Prostate gland (tissue), 2 donors: ENCODE measurements around the gene SLC25A13. TPM values are rescaled to one million over a fixed set of nuclear protein-coding genes. Genes with fewer than 3 reads are reported as not detected.

Experiments
- DNase-seq: peaks from one replicate; pipeline ENCODE4 v3.0.0-alpha.2; 2019; ENCODE audit warnings: low spot score
- H3K27ac ChIP-seq, 2 donors: fragments of 200-600 bp; sonication (generic); 2 replicates each; pipeline ENCODE4 v1.5.1; 2017 to 2019
- H3K27me3 ChIP-seq: fragments of 200-600 bp; sonication (generic); replicated peaks from 2 replicates; pipeline ENCODE4 v1.5.1; 2019; ENCODE audit not compliant: insufficient read depth
- H3K36me3 ChIP-seq, 2 donors: fragments of 200-600 bp; sonication (generic); 1 replicate in 1 of 2; 2 replicates in 1 of 2; pipeline versions ENCODE4 v1.5.1 to v1.8.1; 2017 to 2019
- H3K4me1 ChIP-seq: fragments of 200-600 bp; sonication (generic); replicated peaks from 2 replicates; pipeline ENCODE4 v1.5.1; 2019
- H3K4me3 ChIP-seq, 2 donors: fragments of 200-600 bp; sonication (generic); 2 replicates each; pipeline ENCODE4 v1.5.1; 2017 to 2019
- H3K9me3 ChIP-seq: fragments of 200-600 bp; sonication (generic); 2 replicates; pipeline ENCODE4 v1.5.1; 2017
- POLR2A ChIP-seq: fragments of 450-650 bp; IDR thresholded peaks from one replicate; pipeline ENCODE4 v1.6.1; 2016; ENCODE audit warnings: antibody characterized with exemption, mild to moderate bottlenecking
- POLR2AphosphoS5 ChIP-seq: sonication (generic); formaldehyde crosslinking; IDR thresholded peaks from one replicate; pipeline ENCODE4 v1.6.1; 2017; ENCODE audit warnings: antibody characterized with exemption
- WGBS: methylation state at CpG from one replicate; pipeline ENCODE4 v1.1.5; 2018; 5-methylcytosine and 5-hydroxymethylcytosine counted together
- intact Hi-C: fragments of 100-400 bp; cut with DNase I; formaldehyde crosslinking; loops from one replicate; pipeline ENCODE4 v1.14.2; 2022
- total RNA-seq, 2 donors: library from RNA; depleted of rRNA; stranded (reverse); fragments of >200 nt; gene quantifications; one replicate each; pipeline ENCODE4 v1.1.0, GENCODE V29; 2016
- TF ChIP-seq, protein P1 (sequence below), 4 experiments: fragments of 200-600 bp in 2 of 4; fragments of 450-650 bp in 2 of 4; sonication (generic) in 2 of 4; IDR thresholded peaks; 1 replicate in 3 of 4; 2 replicates in 1 of 4; pipeline ENCODE4 v1.5.1; 2016 to 2019; ENCODE audit warnings: antibody characterized with exemption in 4 of 4, mild to moderate bottlenecking in 2 of 4, moderate library complexity in 2 of 4

SLC25A13 gene
- total RNA-seq, 2 donors from 2014 or later = 14.4 to 41.6 TPM

- no peak for DNase-seq
- no peaks in the 10 kb centered on the region for H3K9me3 ChIP-seq
- peaks cover 3% of the 10 kb centered on the region for H3K4me1 ChIP-seq
- TF ChIP-seq POLR2A = no peak
- H3K27me3 ChIP-seq = no peaks in the 10 kb centered on the region
- H3K27ac ChIP-seq = no peak overlapping the region
- intact Hi-C loops = loop anchor here (10.0 kb wide), 1 partner anchor 118 kb away; no protein-coding TSS in a partner anchor
- H3K36me3 ChIP-seq = no peaks in the 10 kb centered on the region
- WGBS = 88% methylated on average over 4 of the region's 4 CpGs
- no peak overlapping the region for H3K4me3 ChIP-seq
Observed at GRCh38 chr7:96312502-96312901, 9.4 kb downstream of the SLC25A13 start.

GRCh38 chr7:96311967-96312366 is 9.9 kb downstream of the SLC25A13 start:
- H3K36me3 ChIP-seq = no peaks in the 10 kb centered on the region
- intact Hi-C loops = loop anchor here (10.0 kb wide), 1 partner anchor 117 kb away; no protein-coding TSS in a partner anchor
- H3K27me3 ChIP-seq = no peaks in the 10 kb centered on the region
- peaks cover 3% of the 10 kb centered on the region for H3K4me1 ChIP-seq
- DNase-seq = peak; percentile 26
- H3K4me3 ChIP-seq = no peak overlapping the region
- 63% methylated on average over 2 of the region's 2 CpGs for WGBS
- TF ChIP-seq POLR2AphosphoS5 (no peak), POLR2A (no peak)
- TF ChIP-seq, protein P1, sequence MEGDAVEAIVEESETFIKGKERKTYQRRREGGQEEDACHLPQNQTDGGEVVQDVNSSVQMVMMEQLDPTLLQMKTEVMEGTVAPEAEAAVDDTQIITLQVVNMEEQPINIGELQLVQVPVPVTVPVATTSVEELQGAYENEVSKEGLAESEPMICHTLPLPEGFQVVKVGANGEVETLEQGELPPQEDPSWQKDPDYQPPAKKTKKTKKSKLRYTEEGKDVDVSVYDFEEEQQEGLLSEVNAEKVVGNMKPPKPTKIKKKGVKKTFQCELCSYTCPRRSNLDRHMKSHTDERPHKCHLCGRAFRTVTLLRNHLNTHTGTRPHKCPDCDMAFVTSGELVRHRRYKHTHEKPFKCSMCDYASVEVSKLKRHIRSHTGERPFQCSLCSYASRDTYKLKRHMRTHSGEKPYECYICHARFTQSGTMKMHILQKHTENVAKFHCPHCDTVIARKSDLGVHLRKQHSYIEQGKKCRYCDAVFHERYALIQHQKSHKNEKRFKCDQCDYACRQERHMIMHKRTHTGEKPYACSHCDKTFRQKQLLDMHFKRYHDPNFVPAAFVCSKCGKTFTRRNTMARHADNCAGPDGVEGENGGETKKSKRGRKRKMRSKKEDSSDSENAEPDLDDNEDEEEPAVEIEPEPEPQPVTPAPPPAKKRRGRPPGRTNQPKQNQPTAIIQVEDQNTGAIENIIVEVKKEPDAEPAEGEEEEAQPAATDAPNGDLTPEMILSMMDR (IDR thresholded peaks at IDR 0.05) = no peak
- no peaks in the 10 kb centered on the region for H3K9me3 ChIP-seq
- no peak overlapping the region for H3K27ac ChIP-seq

DNA sequence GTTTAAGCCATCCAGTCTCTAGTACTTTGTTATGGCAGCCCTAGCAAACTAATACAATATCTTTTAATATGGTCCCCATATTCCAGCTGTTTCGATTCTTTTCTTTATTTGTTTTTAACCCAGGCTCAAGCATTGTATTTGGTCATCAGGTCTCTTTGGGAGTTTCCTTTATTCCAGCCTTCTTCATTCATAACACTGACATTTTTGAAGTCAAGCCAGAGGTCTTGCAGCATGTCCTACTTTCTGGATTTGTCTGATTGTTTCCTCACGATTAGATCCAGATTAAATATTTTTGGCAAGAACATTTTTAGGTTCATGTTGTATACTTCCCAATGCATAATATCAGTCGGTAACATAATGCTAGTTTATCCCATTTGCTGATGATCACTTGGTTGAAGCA is 11.8 kb downstream of the SLC25A13 start:
- H3K9me3 ChIP-seq = no peaks in the 10 kb centered on the region
- H3K27me3 ChIP-seq = no peaks in the 10 kb centered on the region
- H3K4me1 ChIP-seq = peaks cover 3% of the 10 kb centered on the region
- no peak for DNase-seq
- H3K36me3 ChIP-seq = no peaks in the 10 kb centered on the region
- WGBS = 49% methylated on average over 3 of the region's 3 CpGs
- no peak overlapping the region for H3K27ac ChIP-seq
- intact Hi-C loops = loop anchor here (10.0 kb wide), 1 partner anchor 115 kb away; no protein-coding TSS in a partner anchor
- H3K4me3 ChIP-seq = no peak overlapping the region
- TF ChIP-seq POLR2A (no peak), POLR2AphosphoS5 (no peak)
- TF ChIP-seq, protein P1 (IDR thresholded peaks at IDR 0.05) = no peak

- H3K4me1 ChIP-seq = peaks cover 8% of the 10 kb centered on the region
Observed at GRCh38 chr7:96308950-96309263, 13.0 kb downstream of the SLC25A13 start.

GRCh38 chr7:96308253-96308949 is 13.5 kb downstream of the SLC25A13 start:
- Histone ChIP-seq H3K27me3 (no peaks in the 10 kb centered on the region), H3K4me3 (no peak overlapping the region), H3K9me3 (no peaks in the 10 kb centered on the region), H3K36me3 (no peaks in the 10 kb centered on the region), H3K27ac (peak overlapping the region in 1 of 2 donors; percentile 41), H3K4me1 (peaks cover 8% of the 10 kb centered on the region)
- intact Hi-C loops = no loop called here
- WGBS = 79% methylated on average over 4 of the region's 4 CpGs
- TF ChIP-seq POLR2A (no peak), POLR2AphosphoS5 (no peak)
- TF ChIP-seq, protein P1 (IDR thresholded peaks at IDR 0.05) = no peak
- DNase-seq = no peak

More at GRCh38 chr7:96308950-96309263, 13.0 kb downstream of the SLC25A13 start:
- peak overlapping the region; percentile 4 to 41 for H3K27ac ChIP-seq
- no peaks in the 10 kb centered on the region for H3K27me3 ChIP-seq
- DNase-seq = peak; percentile 36
- intact Hi-C loops = no loop called here
- no peaks in the 10 kb centered on the region for H3K36me3 ChIP-seq
- TF ChIP-seq, protein P1 (IDR thresholded peaks at IDR 0.05) = no peak
- TF ChIP-seq POLR2AphosphoS5 = peak; percentile 84
- H3K9me3 ChIP-seq = no peaks in the 10 kb centered on the region
- H3K4me3 ChIP-seq = no peak overlapping the region
